GM19455 (cell line): Measurements from ENCODE around the gene AKT1S1.
"Not testable (repeated sequence)": the region's sequence is repeated elsewhere in the genome, so short reads cannot be mapped to it uniquely, and the experiment has no call there.

Source experiments
- ATAC-seq: cut with Tn5 transposase; IDR thresholded peaks from one replicate; pipeline ENCODE4 v1.9.1; 2021; ENCODE audit not compliant: unreplicated experiment

AKT1S1 gene

DNA sequence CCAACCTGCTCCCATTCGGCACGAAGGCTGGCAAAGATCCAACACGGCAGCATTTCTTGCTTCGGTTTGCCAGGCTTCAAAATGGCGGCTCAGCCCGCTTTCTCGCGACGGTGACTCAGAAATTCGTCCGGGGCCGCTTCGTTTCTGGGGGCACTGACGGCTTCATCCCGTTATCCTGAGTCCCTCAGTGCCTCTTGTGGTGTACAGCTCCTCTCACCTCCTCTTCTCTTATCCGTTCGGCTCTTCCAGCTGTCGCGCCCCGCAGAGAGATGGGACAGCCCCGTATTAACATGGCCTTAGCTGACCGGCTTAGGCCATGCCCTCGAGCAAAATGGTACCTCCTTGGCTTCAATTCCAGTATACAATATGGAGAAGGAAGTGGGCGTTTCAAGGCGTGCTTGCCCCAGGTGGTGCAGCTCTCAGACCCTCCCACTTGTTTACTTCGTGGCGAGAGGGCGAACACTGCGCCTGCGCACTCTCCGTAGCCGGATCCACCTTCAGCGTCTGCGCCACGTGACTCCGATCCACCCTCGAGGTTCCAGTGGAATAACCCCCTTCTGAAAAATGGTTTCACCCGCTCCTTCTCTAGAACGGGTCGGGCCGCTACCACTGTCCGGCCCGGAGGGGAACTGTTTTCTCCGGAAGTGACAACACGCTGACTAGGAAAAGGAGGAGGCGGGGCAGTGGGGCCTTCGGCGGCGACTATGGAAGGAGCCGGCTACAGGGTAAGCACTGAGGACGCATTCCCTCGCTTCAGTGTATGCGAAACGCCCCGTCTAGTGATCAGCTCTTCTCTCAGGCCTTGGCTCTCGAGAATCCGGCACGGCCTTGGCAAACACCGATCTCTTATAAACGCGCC is at the start of gene AKT1S1, which contains the start of gene TBC1D17:
TSS of gene AKT1S1 (minus strand) at position 336 of the 859 bp plus-strand sequence. CDS start 4,060 bp downstream, outside the sequence.
TSS of gene TBC1D17 (plus strand) at position 683 of the 859 bp plus-strand sequence. CDS start at position 705, 22 bp downstream.
- peak; percentile 53 for ATAC-seq

DNA sequence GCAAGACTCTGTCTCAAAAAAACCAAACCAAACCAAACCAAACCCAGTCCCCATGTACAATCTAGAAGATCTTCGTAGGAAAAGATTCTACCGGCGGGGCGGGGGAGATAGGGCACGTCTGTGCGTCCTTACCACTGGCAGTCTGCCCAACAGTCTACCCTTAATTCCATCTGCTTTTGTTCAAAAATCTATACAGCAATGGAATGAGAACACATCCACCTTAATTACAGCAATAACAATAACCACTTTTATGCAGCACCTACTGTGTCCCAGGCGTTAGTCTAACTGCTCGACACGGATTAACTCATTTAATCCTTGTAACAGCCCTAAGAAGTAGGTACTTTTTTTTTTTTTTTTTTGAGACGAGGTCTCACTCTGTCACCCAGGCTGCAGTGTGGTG is 49.4 kb upstream of the AKT1S1 start:
- no peak for ATAC-seq

DNA sequence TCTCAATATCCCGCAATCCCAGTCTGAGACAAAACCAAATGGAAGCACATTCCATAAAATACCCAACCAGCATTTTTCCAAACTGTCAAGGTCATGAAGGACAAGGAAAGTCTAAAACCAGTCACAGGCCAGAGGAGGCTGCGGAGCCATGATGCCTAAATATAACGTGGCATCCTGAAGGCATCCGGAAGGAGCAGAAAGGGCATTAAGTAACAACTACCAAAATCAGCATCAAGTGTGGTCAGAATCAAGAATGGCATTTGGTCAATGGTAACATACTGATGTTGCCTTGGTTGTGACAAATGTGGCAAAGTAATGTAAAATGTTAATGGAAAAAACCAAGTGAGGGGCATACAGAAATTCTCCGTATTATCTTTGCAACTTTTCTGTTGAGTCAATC is 48.3 kb upstream of the AKT1S1 start:
- no peak for ATAC-seq

DNA sequence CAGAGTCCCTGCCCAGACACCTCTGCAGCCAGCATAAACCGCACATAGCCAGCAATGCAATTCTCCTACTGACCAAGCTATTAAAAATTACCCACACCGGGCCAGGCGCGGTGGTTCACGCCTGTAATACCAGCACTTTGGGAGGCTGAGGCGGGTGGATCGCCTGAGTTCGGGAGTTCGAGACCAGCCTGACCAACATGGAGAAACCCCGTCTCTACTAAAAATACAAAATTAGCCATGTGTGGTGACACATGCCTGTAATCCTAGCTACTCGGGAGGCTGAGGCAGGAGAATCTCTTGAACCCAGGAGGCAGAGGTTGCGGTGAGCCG is 47.7 kb upstream of the AKT1S1 start:
- not testable (repeated sequence) for ATAC-seq

DNA sequence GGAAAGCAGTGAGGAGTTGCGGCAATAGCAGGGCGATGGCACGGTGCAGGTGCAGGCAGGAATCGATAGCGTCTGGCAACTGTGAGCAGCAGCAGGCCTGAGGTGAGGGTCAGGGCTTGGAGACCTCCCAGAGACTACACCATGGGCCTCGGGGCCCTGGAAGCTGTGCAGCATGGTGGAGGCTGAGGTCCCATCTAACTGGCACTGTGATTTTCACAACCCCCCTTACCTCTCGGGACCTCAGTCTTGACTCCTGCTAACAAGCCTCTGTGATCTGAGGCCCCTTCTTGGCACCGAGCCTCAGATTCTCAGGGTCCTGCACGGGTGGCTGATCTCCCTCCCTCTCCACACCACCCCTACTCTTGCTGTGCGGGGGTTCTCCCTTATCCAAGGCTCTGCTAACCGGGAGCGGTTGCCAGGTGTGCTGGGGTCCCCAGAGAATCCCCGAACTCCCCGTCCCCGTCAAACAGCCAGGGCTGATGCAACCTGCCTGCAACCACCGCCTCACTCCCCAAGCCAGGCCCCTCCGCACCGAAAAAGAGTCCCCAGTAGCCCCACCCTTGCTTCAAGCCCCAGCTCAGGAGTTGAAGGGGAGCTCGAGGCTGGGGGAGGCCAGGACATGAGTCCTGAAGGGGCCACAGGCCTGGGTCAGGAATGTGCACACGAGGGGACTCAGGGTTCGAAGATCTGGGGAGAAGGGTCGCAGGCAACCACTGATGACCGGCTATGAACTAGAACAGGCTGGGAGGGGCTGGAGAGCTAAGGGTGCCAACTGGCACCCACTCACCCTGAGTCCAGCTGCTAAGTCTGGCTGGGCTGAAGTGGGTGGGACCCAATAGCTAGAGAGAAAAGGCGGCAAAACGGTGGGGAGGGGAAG is 47.1 kb upstream of the AKT1S1 start:
- no peak for ATAC-seq

DNA sequence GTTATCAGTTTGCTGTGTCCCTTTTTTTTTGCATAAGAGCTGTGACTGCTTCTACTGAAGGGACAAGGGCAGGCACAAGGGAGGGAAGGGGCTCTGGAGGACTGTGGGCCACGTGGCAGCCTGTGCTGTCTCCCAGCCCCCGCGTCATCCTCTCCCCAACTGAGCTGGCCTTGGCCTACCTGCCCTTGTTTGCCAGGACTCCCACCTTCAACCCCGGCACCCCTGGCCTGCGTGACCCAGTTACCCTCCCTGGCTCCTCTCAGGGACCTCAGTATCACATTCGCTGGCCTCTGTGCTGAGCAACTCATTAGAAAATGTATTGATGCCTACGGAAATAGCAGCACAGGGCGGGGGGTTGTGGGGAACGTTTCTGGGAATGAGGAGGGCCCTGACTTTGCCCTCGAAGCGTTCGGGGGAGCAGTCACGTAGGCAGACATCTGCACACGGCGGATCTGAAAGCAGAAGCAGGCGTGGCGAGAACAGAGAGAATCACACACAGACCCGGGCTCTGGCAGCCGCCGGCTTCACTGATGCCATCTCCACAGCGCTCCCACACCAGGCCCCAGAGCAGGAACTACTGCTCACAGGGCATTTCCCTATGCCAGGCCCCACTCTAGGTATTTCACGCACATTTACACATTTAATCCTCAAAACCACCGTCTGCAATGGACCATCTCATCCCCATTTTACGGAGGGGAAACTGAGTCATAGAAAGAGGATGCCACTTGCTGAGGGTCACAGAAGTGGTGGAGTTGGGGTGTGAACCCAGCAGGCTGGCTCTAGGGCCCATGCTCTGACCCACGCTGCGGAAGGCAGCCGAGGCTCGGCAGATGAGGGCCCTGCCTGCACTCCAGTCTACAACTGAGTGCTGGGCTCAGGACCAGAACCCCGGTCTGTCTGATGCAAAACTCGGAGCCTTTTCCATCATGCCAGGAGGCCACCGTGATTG is 46.2 kb upstream of the AKT1S1 start:
- no peak for ATAC-seq

DNA sequence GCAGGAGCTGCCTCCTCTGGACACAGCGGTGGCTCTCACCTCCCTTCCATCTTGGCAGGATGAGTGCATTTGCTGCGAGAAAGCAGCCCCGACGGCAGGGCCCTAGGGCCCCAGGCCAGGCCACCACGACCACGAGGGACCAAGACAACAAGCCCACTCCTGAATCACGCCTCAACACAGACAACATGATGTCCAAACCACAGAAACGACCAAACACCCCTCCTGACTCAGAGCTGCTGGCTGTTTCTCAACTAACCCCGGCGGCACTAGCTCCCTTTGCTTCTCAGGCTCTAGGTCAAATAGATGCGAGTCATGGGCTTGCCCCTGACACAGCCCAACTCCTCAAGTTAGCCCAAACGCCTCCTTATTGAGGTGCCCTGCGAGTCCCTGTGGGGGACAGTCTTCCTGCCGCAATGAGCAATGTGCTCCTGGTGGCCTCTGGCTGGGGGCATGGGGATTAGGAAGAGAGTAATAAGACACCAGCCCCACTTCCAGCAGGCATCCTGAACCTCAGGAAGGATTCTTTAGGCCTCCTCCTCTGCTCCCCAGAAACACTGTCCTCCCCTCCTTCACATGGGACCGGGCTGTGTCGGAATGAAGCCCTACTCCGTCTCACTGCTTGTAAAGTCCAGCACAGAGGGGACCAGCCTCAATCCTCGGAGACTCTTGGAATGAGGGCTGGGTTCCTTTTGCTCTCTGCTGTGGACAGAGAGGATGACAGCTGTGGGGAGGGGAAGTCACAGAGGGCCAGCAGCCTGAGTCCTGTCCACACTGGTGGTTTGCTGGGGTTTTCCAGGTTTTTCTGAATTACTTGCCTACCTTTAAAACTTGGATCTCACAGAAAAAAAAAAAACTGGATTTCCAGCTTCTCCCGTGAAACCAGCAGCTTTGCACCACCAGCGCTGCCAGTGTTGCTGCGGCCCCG is 45.0 kb upstream of the AKT1S1 start:
- no peak for ATAC-seq

DNA sequence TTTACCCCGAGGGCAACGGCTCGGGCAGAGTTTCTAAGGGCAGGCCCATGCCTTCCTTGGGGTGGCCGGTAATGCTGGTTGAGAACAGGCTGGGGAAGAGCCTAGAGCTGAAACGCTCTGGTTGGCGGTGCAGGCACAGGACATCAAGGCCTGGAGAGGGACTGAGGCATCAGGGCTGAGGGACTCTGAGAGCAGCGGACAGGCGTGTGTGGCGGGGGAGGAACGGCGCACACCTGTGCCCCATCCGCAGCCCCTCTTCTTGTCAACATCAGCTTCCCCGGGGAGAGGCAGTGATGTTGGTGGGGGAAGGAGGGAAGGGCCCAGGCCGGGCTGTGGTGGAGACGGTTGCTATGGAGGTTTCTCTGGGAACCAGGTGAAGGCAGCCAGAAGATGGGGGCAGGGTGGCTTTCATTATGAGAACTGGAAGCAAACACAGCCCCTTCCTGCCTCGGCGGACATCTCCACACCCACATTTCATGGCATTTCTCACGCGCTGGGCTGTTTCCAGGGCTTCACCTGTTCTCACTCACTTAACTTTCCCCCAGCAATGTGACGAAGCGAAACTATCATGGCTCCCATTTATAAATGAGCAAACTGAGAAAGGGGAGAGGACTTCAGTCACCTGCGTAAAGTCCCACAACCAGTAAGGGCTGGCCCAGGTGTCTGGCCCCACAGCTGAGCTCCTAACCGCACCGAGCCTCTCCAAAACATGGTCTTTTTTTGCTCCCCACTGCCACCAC is 43.6 kb upstream of the AKT1S1 start:
- ATAC-seq: no peak

DNA sequence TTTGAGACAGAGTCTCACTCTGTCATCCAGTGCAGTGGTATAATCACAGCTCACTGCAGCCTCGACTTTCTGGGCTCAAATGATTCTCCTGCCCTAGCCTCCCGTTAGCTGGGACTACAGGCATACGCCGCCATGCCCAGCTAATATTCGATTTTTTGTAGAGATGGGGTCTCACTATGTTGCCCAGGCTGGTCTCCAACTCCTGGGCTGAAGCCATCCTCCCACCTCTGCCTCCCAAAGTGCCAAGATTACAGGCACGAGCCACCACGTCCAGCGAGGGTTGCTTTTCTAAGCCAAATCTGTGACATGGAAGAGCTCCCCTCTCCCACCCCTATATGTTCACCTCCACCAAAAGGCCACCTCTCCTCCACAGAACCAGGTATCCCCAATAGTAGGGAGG is 40.9 kb upstream of the AKT1S1 start:
- no peak for ATAC-seq

DNA sequence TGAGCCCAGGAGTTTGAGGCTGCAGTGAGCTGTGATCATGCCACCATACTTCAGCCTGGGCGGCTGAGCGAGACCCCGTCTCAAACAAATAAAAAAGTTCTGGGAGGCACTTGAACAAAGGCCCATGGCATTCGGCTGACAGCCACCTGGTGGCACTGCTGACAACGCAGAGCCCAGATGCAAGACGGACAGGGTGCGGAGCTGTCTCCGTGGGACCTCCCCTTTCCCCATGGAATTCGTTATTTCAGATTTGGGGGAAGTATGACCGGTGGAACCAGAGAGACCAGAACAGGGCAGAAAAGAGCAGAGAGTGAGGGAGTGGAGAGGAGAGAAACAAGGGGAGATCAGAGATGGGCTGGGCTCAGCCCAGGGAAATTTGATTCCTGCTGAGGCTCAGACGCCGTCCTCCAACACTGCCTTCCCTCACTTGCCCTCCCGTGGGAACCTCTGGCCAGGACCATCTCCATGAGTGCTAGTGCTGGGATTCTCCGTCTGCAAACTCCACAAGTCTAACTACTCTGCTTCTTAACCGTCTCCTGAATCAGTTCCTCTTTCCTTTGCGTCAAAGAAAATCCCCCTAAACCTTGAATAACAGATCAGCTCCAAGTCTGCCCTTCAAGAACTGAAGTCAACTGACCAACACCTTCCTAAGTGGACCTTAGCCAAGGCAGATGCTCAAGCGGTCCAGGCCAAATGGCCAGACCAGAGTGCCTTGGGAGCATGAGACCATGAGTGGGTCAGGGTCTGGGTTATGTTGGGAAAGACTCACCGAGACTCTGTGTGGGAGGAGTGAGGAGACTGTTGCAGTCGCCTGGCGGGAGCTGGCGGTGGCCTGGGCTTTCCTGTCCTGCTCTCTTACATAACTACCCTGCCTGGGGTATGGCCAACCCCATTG is 39.9 kb upstream of the AKT1S1 start:
- ATAC-seq: no peak

DNA sequence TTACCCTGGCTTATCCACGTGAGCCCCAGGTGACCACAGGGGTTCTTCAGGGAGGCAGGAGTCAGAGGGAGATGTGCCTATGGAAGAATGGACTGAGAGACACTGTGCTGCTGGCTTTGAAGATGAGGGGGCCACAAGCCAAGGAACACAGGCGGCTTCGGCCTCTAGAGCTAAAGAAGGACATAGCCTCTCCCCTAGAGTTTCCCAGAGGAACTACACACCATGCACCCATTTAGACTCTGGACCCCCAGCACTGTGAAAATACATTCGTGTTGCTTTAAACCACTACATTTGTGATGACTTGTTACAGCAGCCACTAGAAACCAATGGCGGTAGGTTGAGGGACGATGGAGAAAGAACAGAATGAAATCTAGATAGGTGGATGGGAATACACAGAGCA is 38.1 kb upstream of the AKT1S1 start:
- no peak for ATAC-seq

DNA sequence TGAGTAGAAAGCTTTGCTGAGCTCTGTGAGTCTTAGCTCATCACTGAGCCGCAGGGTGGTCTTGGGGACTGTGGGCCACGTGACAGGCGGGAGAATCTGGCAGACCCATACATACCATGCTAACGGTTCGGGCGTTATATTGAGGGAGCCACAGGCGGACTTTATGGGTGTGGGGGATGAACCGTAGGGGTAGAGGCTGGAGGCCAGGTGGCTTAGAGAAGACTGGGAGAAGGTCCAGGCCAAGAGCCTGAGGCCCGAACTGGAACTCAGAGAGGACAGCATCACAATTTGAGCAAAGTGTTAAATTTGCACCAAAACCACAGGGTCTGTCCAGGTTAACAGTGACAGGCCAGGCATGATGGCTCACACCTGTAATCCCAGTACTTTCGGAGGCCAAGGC is 36.6 kb upstream of the AKT1S1 start:
- ATAC-seq: no peak

DNA sequence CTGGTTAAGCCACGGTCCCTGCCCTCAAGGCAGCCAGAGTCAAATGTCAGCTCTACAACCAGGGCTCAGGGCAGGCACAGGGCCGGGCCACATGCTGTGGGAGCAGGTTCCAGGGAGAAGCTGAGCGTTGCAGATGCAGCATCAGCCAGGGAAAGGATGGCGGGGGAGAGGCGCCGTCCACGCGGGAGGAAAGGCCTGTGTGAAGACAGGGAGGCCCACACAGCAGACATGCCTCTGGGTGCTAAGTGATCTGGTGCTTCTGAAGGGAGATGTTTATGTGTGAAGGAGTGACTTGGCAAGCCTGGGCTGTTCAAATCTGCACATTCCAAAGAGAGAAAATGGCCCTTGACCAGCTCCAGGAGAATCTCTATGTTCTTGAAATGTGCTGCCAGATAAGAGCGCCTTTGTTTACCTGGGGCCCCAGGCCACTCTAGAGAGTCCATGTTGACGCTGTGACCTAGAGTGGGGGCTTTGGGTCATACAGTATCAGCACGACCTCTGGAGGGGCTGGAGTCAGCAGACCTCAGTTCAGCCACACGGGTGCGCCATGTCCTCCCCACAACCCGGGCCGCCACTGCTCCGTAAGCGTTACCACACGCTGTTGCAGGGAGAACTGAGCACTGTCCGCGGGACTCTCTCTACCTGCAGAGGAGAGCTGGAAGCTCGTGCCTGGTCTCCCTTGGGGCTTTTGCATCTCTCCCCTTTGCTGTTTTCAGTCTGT is 36.0 kb upstream of the AKT1S1 start:
- ATAC-seq: no peak

DNA sequence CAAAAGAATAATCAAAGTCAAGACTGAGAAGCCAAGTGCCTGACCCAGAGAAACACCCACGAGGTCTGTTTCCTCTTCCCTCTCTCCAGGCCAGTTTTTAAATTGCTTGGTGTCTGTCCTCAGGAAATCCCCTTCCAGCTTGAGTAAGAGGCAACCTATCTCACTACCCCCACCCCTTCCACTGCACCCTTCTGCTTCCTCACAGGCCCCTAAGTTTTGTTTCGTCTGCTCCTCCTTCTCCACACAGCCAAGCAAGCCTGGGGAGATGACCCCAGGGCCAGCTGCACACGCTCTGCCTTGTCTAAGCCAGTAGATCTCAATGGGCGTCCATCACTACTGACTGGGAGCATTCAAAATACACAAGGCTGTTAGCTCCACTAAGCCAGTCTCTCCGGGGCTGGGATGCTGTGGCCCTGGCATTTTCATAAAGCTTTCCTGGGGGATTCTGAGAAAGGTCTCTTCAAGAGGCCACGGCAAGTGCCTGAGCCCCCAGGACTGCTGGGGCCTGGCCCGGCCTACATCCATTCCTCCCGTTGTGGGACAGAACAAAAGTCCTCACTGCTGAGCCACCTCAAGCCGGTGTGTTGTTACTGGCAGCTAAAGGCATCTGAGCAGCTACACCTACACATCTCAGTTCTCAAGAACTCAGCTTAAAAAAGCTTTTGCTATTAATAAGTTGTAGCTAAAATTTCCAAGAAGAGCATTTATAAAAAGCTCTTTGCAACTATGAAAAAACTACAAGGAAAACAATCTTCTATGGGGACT is 34.4 kb upstream of the AKT1S1 start:
- ATAC-seq: no peak

DNA sequence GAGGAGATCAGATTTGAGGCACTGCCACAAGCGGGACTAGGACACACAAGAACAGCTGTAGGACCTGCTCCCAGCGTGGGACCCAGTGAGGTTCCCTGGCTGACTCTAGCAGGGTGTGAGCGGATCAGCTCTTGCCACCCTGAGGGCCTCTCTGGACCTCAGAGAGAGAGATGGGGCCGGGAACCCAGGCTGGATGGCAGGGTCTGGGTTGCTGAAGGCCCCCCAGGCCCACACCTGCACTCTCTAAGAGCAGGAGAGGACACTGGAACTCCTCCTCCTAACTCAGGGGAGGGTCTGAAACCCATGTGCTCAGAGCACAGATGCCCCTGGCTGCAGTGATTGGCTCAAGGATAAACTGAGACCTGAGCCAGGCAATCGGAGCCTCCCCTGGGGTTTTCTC is 33.0 kb upstream of the AKT1S1 start:
- no peak for ATAC-seq

DNA sequence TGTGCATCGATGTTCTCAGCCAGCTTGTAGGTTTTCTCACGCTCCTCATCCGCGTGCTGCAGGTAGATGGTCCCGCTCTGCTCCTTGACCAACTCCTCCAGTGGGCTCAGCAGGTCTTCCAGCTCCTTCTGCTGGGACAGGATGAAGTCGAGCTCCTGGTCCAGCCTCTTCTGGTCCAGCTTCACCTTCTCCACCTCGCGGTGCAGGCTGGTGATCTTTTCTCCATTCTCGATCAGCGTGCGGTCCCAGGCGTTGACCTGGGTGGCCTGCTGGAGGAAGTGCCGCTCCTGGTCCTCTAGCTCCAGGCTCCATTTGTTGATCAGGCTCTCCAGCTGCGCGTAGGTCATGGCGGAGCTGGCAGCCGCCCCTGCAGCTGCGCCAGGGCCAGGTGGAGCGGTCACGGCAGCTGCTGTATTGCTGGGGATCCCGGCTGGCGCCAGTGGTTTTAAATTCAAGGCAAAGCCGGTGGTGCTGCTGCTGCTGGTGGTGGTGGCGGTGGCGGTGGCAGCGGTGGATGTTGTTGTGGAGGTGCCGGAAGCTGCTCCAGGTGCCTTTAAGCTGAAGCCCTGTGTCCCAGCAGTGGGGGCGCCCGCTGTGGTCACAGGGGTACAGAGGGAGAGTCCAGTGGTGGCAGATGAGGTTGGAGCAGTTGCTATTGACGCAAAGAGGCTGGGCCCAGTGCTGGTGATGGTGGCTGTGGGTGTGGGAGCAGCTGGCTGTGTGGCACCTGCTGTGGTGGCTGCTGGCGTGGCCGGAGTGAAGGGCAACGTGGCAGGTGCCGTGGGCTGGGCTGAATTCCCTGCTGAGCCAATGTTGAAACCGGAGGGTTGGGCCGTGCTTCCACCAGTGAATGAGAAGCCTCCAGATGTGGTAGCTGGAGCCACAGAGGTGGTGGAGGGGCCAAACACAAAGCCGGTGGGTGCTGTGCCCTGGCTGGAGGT is 31.6 kb upstream of the AKT1S1 start:
- ATAC-seq: no peak
